ENCODE measurements around the gene SNAPC2.
"Not testable (repeated sequence)": the region's sequence is repeated elsewhere in the genome, so short reads cannot be mapped to it uniquely, and the experiment has no call there.

The SNAPC2 gene

DNA sequence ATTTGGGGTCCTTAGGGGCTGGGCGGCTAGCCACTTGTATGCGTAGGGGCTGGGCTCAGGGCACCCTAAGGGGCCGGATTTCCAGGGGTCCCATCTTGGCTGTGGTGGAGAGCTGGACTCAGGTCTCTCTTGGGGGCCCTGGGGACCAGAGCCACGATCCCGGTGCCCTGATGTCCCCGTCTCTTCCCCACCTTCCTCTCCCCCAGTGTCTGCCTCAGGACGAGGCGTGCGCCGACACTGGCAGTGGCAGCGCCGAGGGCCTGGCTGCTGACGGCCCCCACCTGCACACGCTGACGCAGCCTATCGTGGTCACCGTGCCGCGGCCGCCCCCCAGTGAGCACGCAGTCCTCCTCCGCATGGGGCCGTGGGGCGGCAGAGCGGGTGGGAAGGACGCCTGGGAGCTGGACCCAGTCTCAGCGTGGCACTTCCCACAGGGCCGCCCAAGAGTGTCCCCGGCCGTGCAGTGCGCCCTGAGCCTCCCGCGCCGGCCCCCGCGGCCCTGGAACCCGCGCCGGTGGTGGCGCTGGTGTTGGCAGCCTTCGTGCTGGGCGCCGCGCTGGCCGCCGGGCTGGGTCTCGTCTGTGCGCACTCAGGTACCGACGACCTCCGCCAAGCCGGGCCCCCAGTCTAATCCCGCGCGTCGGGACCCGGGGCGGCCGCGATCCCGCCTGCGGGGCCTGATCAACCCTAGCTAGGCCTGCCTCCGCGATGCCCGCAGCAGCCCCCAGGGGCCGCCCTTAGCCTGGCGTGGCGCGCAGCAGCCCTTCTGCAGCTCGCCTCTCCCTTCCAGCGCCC lies 2.7 kb upstream of the SNAPC2 start:
- peak; percentile 81 for DNase-seq (ENCODE audit: low read depth)
- H3K4me3 ChIP-seq (ENCODE audit: low read depth, low read length): no peak overlapping the region
- TF ChIP-seq, protein P1, sequence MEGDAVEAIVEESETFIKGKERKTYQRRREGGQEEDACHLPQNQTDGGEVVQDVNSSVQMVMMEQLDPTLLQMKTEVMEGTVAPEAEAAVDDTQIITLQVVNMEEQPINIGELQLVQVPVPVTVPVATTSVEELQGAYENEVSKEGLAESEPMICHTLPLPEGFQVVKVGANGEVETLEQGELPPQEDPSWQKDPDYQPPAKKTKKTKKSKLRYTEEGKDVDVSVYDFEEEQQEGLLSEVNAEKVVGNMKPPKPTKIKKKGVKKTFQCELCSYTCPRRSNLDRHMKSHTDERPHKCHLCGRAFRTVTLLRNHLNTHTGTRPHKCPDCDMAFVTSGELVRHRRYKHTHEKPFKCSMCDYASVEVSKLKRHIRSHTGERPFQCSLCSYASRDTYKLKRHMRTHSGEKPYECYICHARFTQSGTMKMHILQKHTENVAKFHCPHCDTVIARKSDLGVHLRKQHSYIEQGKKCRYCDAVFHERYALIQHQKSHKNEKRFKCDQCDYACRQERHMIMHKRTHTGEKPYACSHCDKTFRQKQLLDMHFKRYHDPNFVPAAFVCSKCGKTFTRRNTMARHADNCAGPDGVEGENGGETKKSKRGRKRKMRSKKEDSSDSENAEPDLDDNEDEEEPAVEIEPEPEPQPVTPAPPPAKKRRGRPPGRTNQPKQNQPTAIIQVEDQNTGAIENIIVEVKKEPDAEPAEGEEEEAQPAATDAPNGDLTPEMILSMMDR (IDR thresholded peaks at IDR 0.05; ENCODE audit: low read depth, low read length): peak; percentile 57
- no peak for TF ChIP-seq POLR2A (IDR thresholded peaks at IDR 0.05; ENCODE audit: extremely low read depth, insufficient read length)
- TF ChIP-seq MYC (IDR thresholded peaks at IDR 0.05; ENCODE audit: low read depth, low read length): no peak; the same call in 1 of the 2 replicates
- TF ChIP-seq, protein P2, sequence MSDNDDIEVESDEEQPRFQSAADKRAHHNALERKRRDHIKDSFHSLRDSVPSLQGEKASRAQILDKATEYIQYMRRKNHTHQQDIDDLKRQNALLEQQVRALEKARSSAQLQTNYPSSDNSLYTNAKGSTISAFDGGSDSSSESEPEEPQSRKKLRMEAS (IDR thresholded peaks at IDR 0.05; ENCODE audit: low read depth, low read length): 0 out of 2 replicates have a peak, but pooled peaks have one; percentile 2

DNA sequence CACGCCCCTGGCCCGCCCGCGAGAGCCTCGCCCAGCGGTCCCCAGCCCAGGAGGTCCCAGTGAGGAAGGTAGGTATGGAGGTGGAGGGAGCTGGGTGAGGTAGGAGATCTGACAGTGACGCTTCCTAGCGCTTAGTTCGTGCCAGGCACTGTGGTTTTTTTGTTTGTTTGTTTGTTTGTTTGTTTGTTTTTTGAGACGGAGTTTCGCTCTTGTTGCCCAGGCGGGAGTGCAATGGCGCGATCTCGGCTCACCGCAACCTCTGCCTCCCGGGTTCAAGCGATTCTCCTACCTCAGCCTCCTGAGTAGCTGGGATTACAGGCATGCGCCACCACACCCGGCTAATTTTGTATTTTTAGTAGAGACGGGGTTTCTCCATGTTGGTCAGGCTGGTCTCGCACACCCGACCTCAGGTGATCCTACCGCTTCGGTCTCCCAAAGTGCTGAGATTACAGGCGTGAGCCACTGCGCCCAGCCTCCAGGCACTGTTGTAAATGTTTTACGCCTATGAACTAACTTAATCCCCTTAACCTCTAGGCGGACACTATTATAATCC lies 2.0 kb upstream of the SNAPC2 start:
- DNase-seq (ENCODE audit: low read depth); H3K4me3 ChIP-seq (ENCODE audit: low read depth, low read length): not testable (repeated sequence)

DNA sequence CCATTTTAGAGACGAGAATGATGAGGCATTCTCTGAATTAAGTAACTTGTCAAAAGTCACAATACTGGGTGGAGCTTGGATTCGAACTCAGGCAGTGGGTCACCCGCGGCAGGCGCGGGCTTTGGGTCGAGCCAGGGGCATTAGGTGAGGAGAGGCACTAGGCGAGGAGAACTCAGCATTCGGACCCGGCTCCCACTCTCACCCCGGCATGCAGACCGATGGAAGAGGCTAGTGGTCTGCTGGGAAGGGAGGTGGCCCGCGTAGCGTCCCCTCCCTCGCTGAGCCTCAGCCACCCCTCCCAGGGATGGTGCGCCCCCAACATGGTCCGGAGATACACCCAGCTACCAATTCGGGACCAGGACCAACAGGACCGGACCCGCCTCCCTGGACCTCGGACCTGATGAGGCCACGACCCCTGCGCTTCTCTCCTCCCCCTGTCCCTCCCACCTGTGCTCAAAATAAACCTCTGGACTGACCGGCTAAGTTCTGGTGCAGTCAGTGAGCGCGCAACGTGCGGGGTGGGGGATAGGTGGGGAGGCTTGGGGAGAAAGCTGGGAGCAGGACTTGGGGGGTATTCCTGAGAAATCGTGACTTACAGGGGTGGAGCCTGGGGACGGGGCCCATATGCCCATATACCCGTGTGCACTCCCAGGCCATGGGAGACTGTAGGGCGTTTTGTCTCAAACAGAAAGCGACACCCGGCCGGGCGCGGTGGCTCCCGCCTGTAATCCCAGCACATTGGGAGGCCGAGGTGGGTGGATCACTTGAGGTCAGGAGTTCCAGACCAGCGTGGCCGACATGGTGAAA lies 1.3 kb upstream of the SNAPC2 start:
- TF ChIP-seq, protein P2 (IDR thresholded peaks at IDR 0.05; ENCODE audit: low read depth, low read length): no peak
- TF ChIP-seq MYC (IDR thresholded peaks at IDR 0.05; ENCODE audit: low read depth, low read length) (no peak), POLR2A (IDR thresholded peaks at IDR 0.05; ENCODE audit: extremely low read depth, insufficient read length) (no peak)
- TF ChIP-seq, protein P1 (IDR thresholded peaks at IDR 0.05; ENCODE audit: low read depth, low read length): no peak
- no peak for DNase-seq (ENCODE audit: low read depth)
- no peak overlapping the region for H3K4me3 ChIP-seq (ENCODE audit: low read depth, low read length)

DNA sequence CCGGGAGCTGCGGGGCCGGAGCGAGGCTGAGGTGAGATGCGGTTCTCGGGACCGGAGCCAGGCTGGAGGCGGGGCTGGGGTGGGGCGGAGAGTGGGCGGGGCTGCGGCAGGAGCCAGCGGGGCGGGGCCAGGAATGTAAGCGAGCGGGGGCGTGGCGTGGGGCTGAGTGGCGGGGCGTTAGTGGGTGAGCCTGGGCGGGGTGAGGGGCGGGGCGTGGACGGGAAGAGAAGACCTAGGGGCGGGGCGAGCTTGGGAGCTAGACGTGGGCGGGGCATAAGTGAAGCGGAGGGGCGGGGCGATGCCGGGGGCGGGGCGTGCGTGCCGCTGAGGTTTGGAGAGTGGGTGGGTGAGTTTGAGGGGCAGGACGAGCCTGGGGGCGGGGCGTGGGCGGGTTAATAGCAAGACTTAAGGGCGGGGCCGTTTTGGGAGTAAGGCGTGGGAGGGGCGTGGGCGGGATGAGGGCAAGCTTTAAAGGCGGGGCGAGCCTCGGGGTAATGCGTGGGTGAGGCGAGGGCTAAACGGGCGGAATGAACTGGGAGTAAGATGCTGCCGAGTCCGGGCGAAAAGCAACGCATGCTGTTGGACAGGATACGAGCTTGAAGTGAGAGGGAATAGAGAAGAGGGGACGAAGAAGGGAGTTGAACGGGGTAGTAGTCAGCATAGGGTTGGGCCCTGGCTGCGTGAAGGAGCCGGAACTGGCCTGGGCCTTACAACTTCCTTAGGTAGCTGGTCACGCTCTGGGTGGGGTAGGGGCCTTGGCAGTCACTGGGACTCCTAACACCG lies 572 bp downstream of the SNAPC2 start:
- peak overlapping the region; percentile 67 for H3K4me3 ChIP-seq (ENCODE audit: low read depth, low read length)
- peak; percentile 97 for DNase-seq (ENCODE audit: low read depth)
- TF ChIP-seq POLR2A (IDR thresholded peaks at IDR 0.05; ENCODE audit: extremely low read depth, insufficient read length): peak; percentile 38
- no peak for TF ChIP-seq MYC (IDR thresholded peaks at IDR 0.05; ENCODE audit: low read depth, low read length)
- TF ChIP-seq, protein P1 (IDR thresholded peaks at IDR 0.05; ENCODE audit: low read depth, low read length): no peak
- TF ChIP-seq, protein P2 (IDR thresholded peaks at IDR 0.05; ENCODE audit: low read depth, low read length): peak; percentile 30; the same call in 1 of the 2 replicates

DNA sequence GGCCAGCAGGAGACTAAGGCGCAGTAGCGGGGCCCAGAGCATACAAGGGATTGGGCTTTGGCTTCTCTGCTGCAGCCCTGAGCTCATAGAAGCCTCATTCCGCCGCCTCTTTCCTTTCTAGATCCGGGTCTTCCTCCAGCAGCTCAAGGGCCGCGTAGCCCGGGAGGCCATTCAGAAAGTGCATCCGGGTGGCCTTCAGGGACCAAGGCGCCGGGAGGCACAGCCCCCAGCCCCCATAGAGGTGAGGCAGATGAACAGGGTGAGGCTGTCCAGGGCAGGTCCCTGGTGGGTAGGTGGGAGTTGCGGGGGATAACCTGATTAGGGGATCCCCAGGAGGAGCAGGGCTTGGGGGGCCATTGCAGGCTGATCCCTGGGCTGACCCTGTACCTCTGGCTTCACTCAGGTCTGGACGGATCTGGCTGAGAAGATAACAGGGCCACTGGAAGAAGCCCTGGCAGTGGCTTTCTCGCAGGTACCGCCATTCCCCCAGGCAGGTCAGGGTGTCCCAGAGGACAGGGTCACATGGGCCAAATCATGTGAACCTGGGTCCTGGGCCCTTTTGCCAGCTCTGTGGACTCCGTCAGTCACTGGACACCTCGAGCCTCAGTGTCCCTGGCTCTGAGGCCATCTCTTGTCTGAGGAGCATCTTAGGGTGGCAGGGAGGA lies 1.3 kb downstream of the SNAPC2 start:
- peak overlapping the region; percentile 67 for H3K4me3 ChIP-seq (ENCODE audit: low read depth, low read length)
- TF ChIP-seq, protein P2 (IDR thresholded peaks at IDR 0.05; ENCODE audit: low read depth, low read length): no peak
- TF ChIP-seq, protein P1 (IDR thresholded peaks at IDR 0.05; ENCODE audit: low read depth, low read length): no peak
- TF ChIP-seq POLR2A (IDR thresholded peaks at IDR 0.05; ENCODE audit: extremely low read depth, insufficient read length) (no peak), MYC (IDR thresholded peaks at IDR 0.05; ENCODE audit: low read depth, low read length) (no peak)
- DNase-seq (ENCODE audit: low read depth): no peak

Data from NB4 (cell line).